ENCODE measurements around the gene LEP. TPM values are rescaled to one million over a fixed set of nuclear protein-coding genes. Genes with fewer than 3 reads are reported as not detected.

LEP gene
- total and polyA plus RNA-seq, 9 of the 15 experiments (the other 6 are each of a cell fraction or from before 2014, with no cell fraction given): not detected

DNA sequence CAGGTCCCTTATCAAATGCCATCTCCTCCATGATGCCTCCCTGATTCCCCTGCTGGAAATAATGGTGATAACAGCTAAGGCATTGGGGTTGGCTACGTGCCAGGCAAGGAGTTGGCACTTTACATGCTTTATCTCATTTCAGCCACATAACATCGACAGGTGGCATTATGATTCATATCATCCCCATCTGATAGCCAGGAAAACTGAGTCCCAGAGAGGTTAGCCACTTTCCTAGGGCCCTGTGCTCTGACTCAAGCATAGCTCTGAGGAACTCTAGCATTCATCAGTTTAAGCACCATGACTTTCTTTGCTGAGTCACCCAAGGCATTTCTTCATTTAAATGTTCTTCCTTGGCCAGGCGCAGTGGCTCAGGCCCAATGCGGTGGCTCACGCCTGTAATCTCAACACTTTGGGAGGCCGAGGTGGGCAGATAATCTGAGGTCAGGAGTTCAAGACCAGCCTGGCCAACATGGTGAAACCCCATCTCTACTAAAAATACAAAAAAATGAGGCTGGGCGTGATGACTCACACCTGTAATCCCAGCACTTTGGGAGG, 6.6 kb downstream of the LEP start (continued):
- TF ChIP-seq CEBPG (CRISPR knock-in tag; IDR thresholded peaks at IDR 0.05) (no peak), CEBPG (tag; conservative IDR thresholded peaks at IDR 0.05 in 1 of 2, IDR thresholded peaks at IDR 0.05 in 1 of 2) (0 out of 4 replicates have a peak, but pooled peaks of 1 of the 2 experiments have one; percentile 14), SAFB (IDR thresholded peaks at IDR 0.05; ENCODE audit: borderline replicate concordance, low read depth, low read length) (no peak), RHOXF2B (CRISPR knock-in tag; conservative IDR thresholded peaks at IDR 0.05) (no peak), FOXA1 (IDR thresholded peaks at IDR 0.05; ENCODE audit: borderline replicate concordance) (no peak), BCOR (IDR thresholded peaks at IDR 0.05) (peak; percentile 57), RBM25 (IDR thresholded peaks at IDR 0.05; ENCODE audit: low read depth, low read length, severe bottlenecking) (peak; percentile 57), ARID1B (IDR thresholded peaks at IDR 0.05) (peak; percentile 51; the same call in 1 of the 2 replicates), ZNF436 (CRISPR knock-in tag; IDR thresholded peaks at IDR 0.05) (no peak), CEBPB (tag; IDR thresholded peaks at IDR 0.05) (peak; percentile 32), NEUROD1 (IDR thresholded peaks at IDR 0.05; ENCODE audit: borderline replicate concordance, low read depth, low read length, partially characterized antibody) (no peak), ZC3H8 (IDR thresholded peaks at IDR 0.05) (no peak), MAFG (tag; conservative IDR thresholded peaks at IDR 0.05) (peak; percentile 96), NCOR1 (IDR thresholded peaks at IDR 0.05) (no peak), NBN (IDR thresholded peaks at IDR 0.05; ENCODE audit: low read depth) (no peak), FOSL1 (tag; conservative IDR thresholded peaks at IDR 0.05) (peak; percentile 64), NFYB (IDR thresholded peaks at IDR 0.05; ENCODE audit: extremely low read depth, insufficient read length) (no peak), ATF1 (CRISPR knock-in tag; IDR thresholded peaks at IDR 0.05) (no peak), ATF1 (tag; IDR thresholded peaks at IDR 0.05) (peak; percentile 36; the same call in 1 of the 2 replicates)
- TF ChIP-seq, protein P1, sequence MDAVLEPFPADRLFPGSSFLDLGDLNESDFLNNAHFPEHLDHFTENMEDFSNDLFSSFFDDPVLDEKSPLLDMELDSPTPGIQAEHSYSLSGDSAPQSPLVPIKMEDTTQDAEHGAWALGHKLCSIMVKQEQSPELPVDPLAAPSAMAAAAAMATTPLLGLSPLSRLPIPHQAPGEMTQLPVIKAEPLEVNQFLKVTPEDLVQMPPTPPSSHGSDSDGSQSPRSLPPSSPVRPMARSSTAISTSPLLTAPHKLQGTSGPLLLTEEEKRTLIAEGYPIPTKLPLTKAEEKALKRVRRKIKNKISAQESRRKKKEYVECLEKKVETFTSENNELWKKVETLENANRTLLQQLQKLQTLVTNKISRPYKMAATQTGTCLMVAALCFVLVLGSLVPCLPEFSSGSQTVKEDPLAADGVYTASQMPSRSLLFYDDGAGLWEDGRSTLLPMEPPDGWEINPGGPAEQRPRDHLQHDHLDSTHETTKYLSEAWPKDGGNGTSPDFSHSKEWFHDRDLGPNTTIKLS (IDR thresholded peaks at IDR 0.05; ENCODE audit: borderline replicate concordance, low read depth): no peak
- TF ChIP-seq, protein P2, sequence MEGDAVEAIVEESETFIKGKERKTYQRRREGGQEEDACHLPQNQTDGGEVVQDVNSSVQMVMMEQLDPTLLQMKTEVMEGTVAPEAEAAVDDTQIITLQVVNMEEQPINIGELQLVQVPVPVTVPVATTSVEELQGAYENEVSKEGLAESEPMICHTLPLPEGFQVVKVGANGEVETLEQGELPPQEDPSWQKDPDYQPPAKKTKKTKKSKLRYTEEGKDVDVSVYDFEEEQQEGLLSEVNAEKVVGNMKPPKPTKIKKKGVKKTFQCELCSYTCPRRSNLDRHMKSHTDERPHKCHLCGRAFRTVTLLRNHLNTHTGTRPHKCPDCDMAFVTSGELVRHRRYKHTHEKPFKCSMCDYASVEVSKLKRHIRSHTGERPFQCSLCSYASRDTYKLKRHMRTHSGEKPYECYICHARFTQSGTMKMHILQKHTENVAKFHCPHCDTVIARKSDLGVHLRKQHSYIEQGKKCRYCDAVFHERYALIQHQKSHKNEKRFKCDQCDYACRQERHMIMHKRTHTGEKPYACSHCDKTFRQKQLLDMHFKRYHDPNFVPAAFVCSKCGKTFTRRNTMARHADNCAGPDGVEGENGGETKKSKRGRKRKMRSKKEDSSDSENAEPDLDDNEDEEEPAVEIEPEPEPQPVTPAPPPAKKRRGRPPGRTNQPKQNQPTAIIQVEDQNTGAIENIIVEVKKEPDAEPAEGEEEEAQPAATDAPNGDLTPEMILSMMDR (IDR thresholded peaks at IDR 0.05 in 2 of 3, conservative IDR thresholded peaks at IDR 0.05 in 1 of 3; ENCODE audit: insufficient read depth in 2 of 3, low read depth in 1 of 3, low read length in 3 of 3): 0 out of 6 replicates have a peak, but pooled peaks of 1 of the 3 experiments have one; percentile 17
- TF ChIP-seq, protein P3, sequence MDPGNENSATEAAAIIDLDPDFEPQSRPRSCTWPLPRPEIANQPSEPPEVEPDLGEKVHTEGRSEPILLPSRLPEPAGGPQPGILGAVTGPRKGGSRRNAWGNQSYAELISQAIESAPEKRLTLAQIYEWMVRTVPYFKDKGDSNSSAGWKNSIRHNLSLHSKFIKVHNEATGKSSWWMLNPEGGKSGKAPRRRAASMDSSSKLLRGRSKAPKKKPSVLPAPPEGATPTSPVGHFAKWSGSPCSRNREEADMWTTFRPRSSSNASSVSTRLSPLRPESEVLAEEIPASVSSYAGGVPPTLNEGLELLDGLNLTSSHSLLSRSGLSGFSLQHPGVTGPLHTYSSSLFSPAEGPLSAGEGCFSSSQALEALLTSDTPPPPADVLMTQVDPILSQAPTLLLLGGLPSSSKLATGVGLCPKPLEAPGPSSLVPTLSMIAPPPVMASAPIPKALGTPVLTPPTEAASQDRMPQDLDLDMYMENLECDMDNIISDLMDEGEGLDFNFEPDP (CRISPR knock-in tag; IDR thresholded peaks at IDR 0.05): no peak
- TF ChIP-seq, protein P4, sequence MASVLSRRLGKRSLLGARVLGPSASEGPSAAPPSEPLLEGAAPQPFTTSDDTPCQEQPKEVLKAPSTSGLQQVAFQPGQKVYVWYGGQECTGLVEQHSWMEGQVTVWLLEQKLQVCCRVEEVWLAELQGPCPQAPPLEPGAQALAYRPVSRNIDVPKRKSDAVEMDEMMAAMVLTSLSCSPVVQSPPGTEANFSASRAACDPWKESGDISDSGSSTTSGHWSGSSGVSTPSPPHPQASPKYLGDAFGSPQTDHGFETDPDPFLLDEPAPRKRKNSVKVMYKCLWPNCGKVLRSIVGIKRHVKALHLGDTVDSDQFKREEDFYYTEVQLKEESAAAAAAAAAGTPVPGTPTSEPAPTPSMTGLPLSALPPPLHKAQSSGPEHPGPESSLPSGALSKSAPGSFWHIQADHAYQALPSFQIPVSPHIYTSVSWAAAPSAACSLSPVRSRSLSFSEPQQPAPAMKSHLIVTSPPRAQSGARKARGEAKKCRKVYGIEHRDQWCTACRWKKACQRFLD (CRISPR knock-in tag; IDR thresholded peaks at IDR 0.05): no peak
